ENCODE data around the gene ENTPD1. TPM values are rescaled to one million over a fixed set of nuclear protein-coding genes. Genes with fewer than 3 reads are reported as not detected.

ENTPD1 gene
- total and polyA plus RNA-seq, 10 of the 15 experiments (the other 5 are each of a cell fraction or from before 2014, with no cell fraction given): 110 to 413 (median 161) TPM

DNA sequence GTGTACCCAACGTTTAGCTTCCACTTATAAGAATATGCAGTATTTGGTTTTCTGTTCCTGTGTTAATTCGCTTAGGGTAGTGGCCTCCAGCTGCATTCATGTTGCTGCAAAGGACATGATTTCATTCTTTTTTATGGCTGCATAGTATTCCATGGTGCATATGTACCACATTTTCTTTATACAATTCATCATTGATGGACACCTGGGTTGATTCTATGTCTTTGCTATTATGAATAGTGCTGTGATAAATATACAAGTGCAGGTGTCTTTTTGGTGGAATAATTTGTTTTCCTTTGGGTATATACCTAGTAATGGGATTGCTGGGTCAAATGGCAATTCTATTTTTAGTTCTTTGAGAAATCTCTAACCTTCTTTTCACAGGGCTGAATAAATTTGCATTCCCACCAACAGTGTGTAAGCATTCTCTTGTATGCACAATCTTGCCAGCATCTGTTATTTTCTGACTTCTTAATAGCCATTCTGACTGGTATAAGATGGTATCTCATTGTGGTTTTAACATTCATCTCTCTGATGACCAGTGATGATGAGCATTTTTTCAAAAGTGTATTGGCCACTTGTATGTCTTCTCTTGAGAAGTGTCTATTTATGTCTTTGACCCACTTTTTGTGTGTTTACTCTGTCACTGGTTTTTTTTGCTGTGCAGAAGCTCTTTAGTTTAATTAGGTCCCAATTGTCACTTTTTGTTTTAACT, 79.3 kb downstream of the ENTPD1 start (continued):
- TF ChIP-seq FOXK2 (IDR thresholded peaks at IDR 0.05) (no peak), SUPT20H (IDR thresholded peaks at IDR 0.05; ENCODE audit: borderline replicate concordance, control insufficient read depth, low read depth, low read length) (no peak), EP300 (IDR thresholded peaks at IDR 0.05; ENCODE audit: borderline replicate concordance in 1 of 2, control insufficient read depth in 1 of 2, low read depth in 2 of 2, low read length in 2 of 2) (peak in 1 of 2 experiments; percentile 42; a peak in 2 of 4 replicates), PML (IDR thresholded peaks at IDR 0.05; ENCODE audit: low read length) (peak; percentile 48; the same call in 1 of the 2 replicates), STAT3 (IDR thresholded peaks at IDR 0.05; ENCODE audit: low read depth, low read length) (no peak), JUND (IDR thresholded peaks at IDR 0.05; ENCODE audit: low read depth, low read length) (no peak), CEBPB (IDR thresholded peaks at IDR 0.05; ENCODE audit: borderline replicate concordance in 1 of 2, low read depth in 2 of 2, low read length in 2 of 2) (no peak), CREB1 (IDR thresholded peaks at IDR 0.05; ENCODE audit: low read depth) (no peak), LARP7 (IDR thresholded peaks at IDR 0.05) (no peak), BHLHE40 (IDR thresholded peaks at IDR 0.05; ENCODE audit: borderline replicate concordance in 1 of 2, low read depth in 2 of 2, low read length in 1 of 2) (no peak), SIN3A (IDR thresholded peaks at IDR 0.05; ENCODE audit: low read depth, low read length) (no peak), ATF7 (IDR thresholded peaks at IDR 0.05; ENCODE audit: low read depth) (peak; percentile 34; the same call in 1 of the 2 replicates), PAX5 (IDR thresholded peaks at IDR 0.05; ENCODE audit: borderline replicate concordance, low read depth, low read length) (no peak), NFXL1 (IDR thresholded peaks at IDR 0.05; ENCODE audit: borderline replicate concordance) (no peak), ZNF217 (IDR thresholded peaks at IDR 0.05) (peak; percentile 80), ASH2L (IDR thresholded peaks at IDR 0.05; ENCODE audit: borderline replicate concordance, low read depth) (0 out of 2 replicates have a peak, but pooled peaks have one; percentile 30), SREBF2 (IDR thresholded peaks at IDR 0.05; ENCODE audit: low read length) (no peak), MEF2A (IDR thresholded peaks at IDR 0.05; ENCODE audit: insufficient read depth, low read depth, low read length) (peak; percentile 61; the same call in 1 of the 2 replicates), MTA3 (IDR thresholded peaks at IDR 0.05; ENCODE audit: borderline replicate concordance, low read length) (no peak), SMC3 (IDR thresholded peaks at IDR 0.05; ENCODE audit: borderline replicate concordance, low read length) (no peak), EGR1 (IDR thresholded peaks at IDR 0.05; ENCODE audit: borderline replicate concordance in 1 of 2, low read depth in 2 of 2, low read length in 2 of 2) (no peak), HDAC6 (IDR thresholded peaks at IDR 0.05; ENCODE audit: unreplicated experiment) (no peak)
- TF ChIP-seq, protein P1, sequence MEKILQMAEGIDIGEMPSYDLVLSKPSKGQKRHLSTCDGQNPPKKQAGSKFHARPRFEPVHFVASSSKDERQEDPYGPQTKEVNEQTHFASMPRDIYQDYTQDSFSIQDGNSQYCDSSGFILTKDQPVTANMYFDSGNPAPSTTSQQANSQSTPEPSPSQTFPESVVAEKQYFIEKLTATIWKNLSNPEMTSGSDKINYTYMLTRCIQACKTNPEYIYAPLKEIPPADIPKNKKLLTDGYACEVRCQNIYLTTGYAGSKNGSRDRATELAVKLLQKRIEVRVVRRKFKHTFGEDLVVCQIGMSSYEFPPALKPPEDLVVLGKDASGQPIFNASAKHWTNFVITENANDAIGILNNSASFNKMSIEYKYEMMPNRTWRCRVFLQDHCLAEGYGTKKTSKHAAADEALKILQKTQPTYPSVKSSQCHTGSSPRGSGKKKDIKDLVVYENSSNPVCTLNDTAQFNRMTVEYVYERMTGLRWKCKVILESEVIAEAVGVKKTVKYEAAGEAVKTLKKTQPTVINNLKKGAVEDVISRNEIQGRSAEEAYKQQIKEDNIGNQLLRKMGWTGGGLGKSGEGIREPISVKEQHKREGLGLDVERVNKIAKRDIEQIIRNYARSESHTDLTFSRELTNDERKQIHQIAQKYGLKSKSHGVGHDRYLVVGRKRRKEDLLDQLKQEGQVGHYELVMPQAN (conservative IDR thresholded peaks at IDR 0.05): no peak
- TF ChIP-seq, protein P2, sequence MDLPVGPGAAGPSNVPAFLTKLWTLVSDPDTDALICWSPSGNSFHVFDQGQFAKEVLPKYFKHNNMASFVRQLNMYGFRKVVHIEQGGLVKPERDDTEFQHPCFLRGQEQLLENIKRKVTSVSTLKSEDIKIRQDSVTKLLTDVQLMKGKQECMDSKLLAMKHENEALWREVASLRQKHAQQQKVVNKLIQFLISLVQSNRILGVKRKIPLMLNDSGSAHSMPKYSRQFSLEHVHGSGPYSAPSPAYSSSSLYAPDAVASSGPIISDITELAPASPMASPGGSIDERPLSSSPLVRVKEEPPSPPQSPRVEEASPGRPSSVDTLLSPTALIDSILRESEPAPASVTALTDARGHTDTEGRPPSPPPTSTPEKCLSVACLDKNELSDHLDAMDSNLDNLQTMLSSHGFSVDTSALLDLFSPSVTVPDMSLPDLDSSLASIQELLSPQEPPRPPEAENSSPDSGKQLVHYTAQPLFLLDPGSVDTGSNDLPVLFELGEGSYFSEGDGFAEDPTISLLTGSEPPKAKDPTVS (IDR thresholded peaks at IDR 0.05; ENCODE audit: low read depth, low read length): no peak
- TF ChIP-seq, protein P3, sequence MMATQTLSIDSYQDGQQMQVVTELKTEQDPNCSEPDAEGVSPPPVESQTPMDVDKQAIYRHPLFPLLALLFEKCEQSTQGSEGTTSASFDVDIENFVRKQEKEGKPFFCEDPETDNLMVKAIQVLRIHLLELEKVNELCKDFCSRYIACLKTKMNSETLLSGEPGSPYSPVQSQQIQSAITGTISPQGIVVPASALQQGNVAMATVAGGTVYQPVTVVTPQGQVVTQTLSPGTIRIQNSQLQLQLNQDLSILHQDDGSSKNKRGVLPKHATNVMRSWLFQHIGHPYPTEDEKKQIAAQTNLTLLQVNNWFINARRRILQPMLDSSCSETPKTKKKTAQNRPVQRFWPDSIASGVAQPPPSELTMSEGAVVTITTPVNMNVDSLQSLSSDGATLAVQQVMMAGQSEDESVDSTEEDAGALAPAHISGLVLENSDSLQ (IDR thresholded peaks at IDR 0.05): no peak
- TF ChIP-seq, protein P4, sequence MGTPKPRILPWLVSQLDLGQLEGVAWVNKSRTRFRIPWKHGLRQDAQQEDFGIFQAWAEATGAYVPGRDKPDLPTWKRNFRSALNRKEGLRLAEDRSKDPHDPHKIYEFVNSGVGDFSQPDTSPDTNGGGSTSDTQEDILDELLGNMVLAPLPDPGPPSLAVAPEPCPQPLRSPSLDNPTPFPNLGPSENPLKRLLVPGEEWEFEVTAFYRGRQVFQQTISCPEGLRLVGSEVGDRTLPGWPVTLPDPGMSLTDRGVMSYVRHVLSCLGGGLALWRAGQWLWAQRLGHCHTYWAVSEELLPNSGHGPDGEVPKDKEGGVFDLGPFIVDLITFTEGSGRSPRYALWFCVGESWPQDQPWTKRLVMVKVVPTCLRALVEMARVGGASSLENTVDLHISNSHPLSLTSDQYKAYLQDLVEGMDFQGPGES (IDR thresholded peaks at IDR 0.05): no peak
